HepG2 (cell line): ENCODE results near the gene HOXD12. TPM values are rescaled to one million over a fixed set of nuclear protein-coding genes. Genes with fewer than 3 reads are reported as not detected.

ENCODE experiments used
- CC2D1A ChIP-seq: sonication (generic); formaldehyde crosslinking; IDR thresholded peaks from 2 replicates; pipeline ENCODE4 v1.8.1; 2023; ENCODE audit warnings: mild to moderate bottlenecking, missing genetic modification reagents
- CENPBD1 ChIP-seq: sonication (generic); formaldehyde crosslinking; IDR thresholded peaks from 2 replicates; pipeline ENCODE4 v1.8.0; 2022; ENCODE audit warnings: missing genetic modification reagents, low read depth, mild to moderate bottlenecking, borderline replicate concordance
- GATAD1 ChIP-seq: IDR thresholded peaks from 2 replicates; pipeline ENCODE4 v1.6.1; 2016; ENCODE audit warnings: missing genetic modification reagents, missing compliant biosample characterization
- HES4 ChIP-seq: sonication (generic); formaldehyde crosslinking; IDR thresholded peaks from 2 replicates; pipeline ENCODE4 v1.9.0; 2021; ENCODE audit warnings: mild to moderate bottlenecking, missing genetic modification reagents, borderline replicate concordance
- HMGXB3 ChIP-seq: sonication (generic); formaldehyde crosslinking; IDR thresholded peaks from 2 replicates; pipeline ENCODE4 v1.4.0; 2020; ENCODE audit warnings: missing genetic modification reagents, borderline replicate concordance
- LCORL ChIP-seq, 2 experiments: fragments of 450-650 bp in 1 of 2; sonication (generic) in 1 of 2; formaldehyde crosslinking in 1 of 2; IDR thresholded peaks; 2 replicates each; pipeline versions ENCODE4 v1.5.0 to v1.6.1; 2017 to 2020; ENCODE audit warnings: antibody characterized with exemption in 1 of 2, missing genetic modification reagents in 1 of 2
- NFE2L1 ChIP-seq: sonication (generic); formaldehyde crosslinking; IDR thresholded peaks from 2 replicates; pipeline ENCODE4 v1.4.0; 2020; ENCODE audit warnings: missing genetic modification reagents, mild to moderate bottlenecking, borderline replicate concordance
- PAWR ChIP-seq: sonication (generic); formaldehyde crosslinking; IDR thresholded peaks from 2 replicates; pipeline ENCODE4 v1.4.0; 2020; ENCODE audit warnings: missing genetic modification reagents, mild to moderate bottlenecking, borderline replicate concordance
- SIX1 ChIP-seq: sonication (generic); formaldehyde crosslinking; IDR thresholded peaks from 2 replicates; pipeline ENCODE4 v1.4.0; 2020; ENCODE audit warnings: missing genetic modification reagents, borderline replicate concordance
- SSRP1 ChIP-seq: IDR thresholded peaks from 2 replicates; pipeline ENCODE4 v1.6.1; 2016; ENCODE audit warnings: control low read depth
- TCF7L2 ChIP-seq: IDR thresholded peaks from 2 replicates; pipeline ENCODE4 v1.6.1; 2011; ENCODE audit warnings: mild to moderate bottlenecking, low read depth, low read length, moderate library complexity
- ZBTB7B ChIP-seq: sonication (generic); formaldehyde crosslinking; IDR thresholded peaks from 2 replicates; pipeline ENCODE4 v1.4.0; 2020; ENCODE audit warnings: missing genetic modification reagents
- ZNF124 ChIP-seq: sonication (generic); formaldehyde crosslinking; IDR thresholded peaks from 2 replicates; pipeline ENCODE4 v1.4.0; 2020; ENCODE audit warnings: missing genetic modification reagents
- ZNF205 ChIP-seq: IDR thresholded peaks from 2 replicates; pipeline ENCODE4 v1.6.1; 2018; ENCODE audit warnings: missing biosample characterization, missing genetic modification reagents
- ZXDC ChIP-seq: sonication (generic); formaldehyde crosslinking; IDR thresholded peaks from 2 replicates; pipeline ENCODE4 v1.5.0; 2020; ENCODE audit warnings: mild to moderate bottlenecking, missing genetic modification reagents
- ZZZ3 ChIP-seq: sonication (generic); formaldehyde crosslinking; IDR thresholded peaks from 2 replicates; pipeline ENCODE4 v1.4.0; 2020; ENCODE audit warnings: missing genetic modification reagents, mild to moderate bottlenecking, borderline replicate concordance
- polyA plus RNA-seq, 8 experiments: library from polyadenylated mRNA; depleted of rRNA in 3 of 8; stranded (reverse) in 7 of 8; unstranded in 1 of 8; fragments of >200 nt; fragmentation: Illumina TruSeq in 4 of 8; extraction: Trizol in 4 of 8; gene quantifications; 2 replicates each; pipeline versions ENCODE4 v1.2.1 to v1.2.3, GENCODE V29; 2011 to 2016; ENCODE audit warnings: low read depth in 4 of 8, missing spikeins in 1 of 8, mixed read lengths in 1 of 8; ENCODE audit not compliant: insufficient read depth in 1 of 8
- total RNA-seq, 5 experiments: library from RNA; depleted of rRNA; stranded (reverse); fragments of >200 nt; fragmentation: Illumina TruSeq; extraction: Trizol; gene quantifications; 2 replicates each; pipeline ENCODE4 v1.2.3, GENCODE V29; 2016; ENCODE audit warnings: low read depth in 1 of 5
- TF ChIP-seq, protein P1 (sequence below): IDR thresholded peaks from 2 replicates; pipeline ENCODE4 v1.6.1; 2016; ENCODE audit warnings: mild to moderate bottlenecking, missing biosample characterization, missing genetic modification reagents
- TF ChIP-seq, protein P2 (sequence below): sonication (generic); formaldehyde crosslinking; IDR thresholded peaks from 2 replicates; pipeline ENCODE4 v1.4.0; 2020; ENCODE audit warnings: missing genetic modification reagents

Gene HOXD12
- total and polyA plus RNA-seq, 2 of the 13 experiments (the other 11 are each of a cell fraction or from before 2014, with no cell fraction given), result not detected

- TF ChIP-seq HMGXB3 (CRISPR knock-in tag) (0 out of 2 replicates have a peak, but pooled peaks have one; percentile 27), ZNF124 (CRISPR knock-in tag) (no peak), SSRP1 (CRISPR knock-in tag) (no peak), ZZZ3 (CRISPR knock-in tag) (no peak), CENPBD1 (CRISPR knock-in tag) (no peak), TCF7L2 (no peak), NFE2L1 (no peak), ZNF205 (peak; percentile 52; the same call in 1 of the 2 replicates), LCORL (IDR thresholded peaks at IDR 0.05) (no peak), LCORL (CRISPR knock-in tag; IDR thresholded peaks at IDR 0.05) (no peak), ZXDC (CRISPR knock-in tag) (peak; percentile 66; the same call in 1 of the 2 replicates), PAWR (no peak), ZBTB7B (peak; percentile 78; the same call in 1 of the 2 replicates), SIX1 (no peak), CC2D1A (CRISPR knock-in tag) (no peak), HES4 (no peak), GATAD1 (CRISPR knock-in tag) (peak; percentile 58)
- TF ChIP-seq, protein P1, sequence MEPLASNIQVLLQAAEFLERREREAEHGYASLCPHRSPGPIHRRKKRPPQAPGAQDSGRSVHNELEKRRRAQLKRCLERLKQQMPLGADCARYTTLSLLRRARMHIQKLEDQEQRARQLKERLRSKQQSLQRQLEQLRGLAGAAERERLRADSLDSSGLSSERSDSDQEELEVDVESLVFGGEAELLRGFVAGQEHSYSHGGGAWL (CRISPR knock-in tag), result peak; percentile 91; the same call in 1 of the 2 replicates
- TF ChIP-seq, protein P2, sequence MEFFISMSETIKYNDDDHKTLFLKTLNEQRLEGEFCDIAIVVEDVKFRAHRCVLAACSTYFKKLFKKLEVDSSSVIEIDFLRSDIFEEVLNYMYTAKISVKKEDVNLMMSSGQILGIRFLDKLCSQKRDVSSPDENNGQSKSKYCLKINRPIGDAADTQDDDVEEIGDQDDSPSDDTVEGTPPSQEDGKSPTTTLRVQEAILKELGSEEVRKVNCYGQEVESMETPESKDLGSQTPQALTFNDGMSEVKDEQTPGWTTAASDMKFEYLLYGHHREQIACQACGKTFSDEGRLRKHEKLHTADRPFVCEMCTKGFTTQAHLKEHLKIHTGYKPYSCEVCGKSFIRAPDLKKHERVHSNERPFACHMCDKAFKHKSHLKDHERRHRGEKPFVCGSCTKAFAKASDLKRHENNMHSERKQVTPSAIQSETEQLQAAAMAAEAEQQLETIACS (CRISPR knock-in tag), result no peak
Observed at GRCh38 chr2:176096986-176097819, 2.4 kb upstream of the HOXD12 start (continued).
